Subcutaneous adipose tissue (tissue), 4 donors: ENCODE results near the gene COA7. TPM values are rescaled to one million over a fixed set of nuclear protein-coding genes. Genes with fewer than 3 reads are reported as not detected.

Source experiments
- CTCF ChIP-seq: fragments of 450-650 bp; IDR thresholded peaks from one replicate; pipeline ENCODE4 v1.5.1; 2016; ENCODE audit warnings: low read depth, mild to moderate bottlenecking, control low read depth, antibody characterized with exemption, moderate library complexity
- small RNA-seq: library from RNA; depleted of rRNA; stranded (forward); fragments of <200 nt; gene quantifications from one replicate; pipeline ENCODE3, GENCODE V24; 2016
- total RNA-seq, 4 donors: library from RNA; depleted of rRNA; stranded (reverse); fragments of >200 nt; gene quantifications; one replicate each; pipeline ENCODE4 v1.1.0, GENCODE V29; 2016

Gene COA7
- total RNA-seq, 4 donors from 2014 or later: 7.0 to 11.9 (median 7.2) TPM

- TF ChIP-seq CTCF: no peak
Observed at GRCh38 chr1:52636721-52637695, 61.1 kb downstream of the COA7 start.

GRCh38 chr1:52635321-52636089, 62.6 kb downstream of the COA7 start:
- TF ChIP-seq CTCF: no peak

Small RNAs within 50 kb of the gene (small RNA-seq; reads per million reads assigned to genes)
- gene RN7SL62P: not detected

Other genes with a start within 250 kb of the COA7 start
- gene TUT4, start 145.3 kb downstream of the COA7 start, total RNA-seq: 10 to 100 TPM; 37.1 to 52.2 (median 43.6) TPM
- 10 to 100 TPM; 10.3 to 19.2 (median 17.0) TPM for gene GPX7, start 96.0 kb downstream of the COA7 start, total RNA-seq
- not detected for gene SHISAL2A, start 65.2 kb downstream of the COA7 start, total RNA-seq
- 10 to 100 TPM; 42.3 to 54.9 (median 49.0) TPM for gene ZYG11B, start 28.1 kb upstream of the COA7 start, total RNA-seq
- gene ZYG11A, start 144.4 kb upstream of the COA7 start, total RNA-seq: under 1 TPM in 1 of 4 donors, not detected in 3; 0.19 TPM
- gene ECHDC2, start 223.4 kb upstream of the COA7 start, total RNA-seq: 100 to 1,000 TPM in 2 of 4 donors, 10 to 100 TPM in 2; 67.7 to 419 (median 129) TPM
- 100 to 1,000 TPM; 152 to 223 (median 170) TPM for gene SCP2, start 228.9 kb upstream of the COA7 start, total RNA-seq